Measurements from ENCODE around the gene PPP2R1A. TPM values are rescaled to one million over a fixed set of nuclear protein-coding genes. Genes with fewer than 3 reads are reported as not detected.
A peak's percentile ranks its signal among the peaks of the same experiment; 100 is the strongest.
"Not testable (repeated sequence)": the region's sequence is repeated elsewhere in the genome, so short reads cannot be mapped to it uniquely, and the experiment has no call there.

Gene PPP2R1A
- total and polyA plus RNA-seq, 7 donors = 108 to 163 (median 132) TPM

- TF ChIP-seq, protein P1, sequence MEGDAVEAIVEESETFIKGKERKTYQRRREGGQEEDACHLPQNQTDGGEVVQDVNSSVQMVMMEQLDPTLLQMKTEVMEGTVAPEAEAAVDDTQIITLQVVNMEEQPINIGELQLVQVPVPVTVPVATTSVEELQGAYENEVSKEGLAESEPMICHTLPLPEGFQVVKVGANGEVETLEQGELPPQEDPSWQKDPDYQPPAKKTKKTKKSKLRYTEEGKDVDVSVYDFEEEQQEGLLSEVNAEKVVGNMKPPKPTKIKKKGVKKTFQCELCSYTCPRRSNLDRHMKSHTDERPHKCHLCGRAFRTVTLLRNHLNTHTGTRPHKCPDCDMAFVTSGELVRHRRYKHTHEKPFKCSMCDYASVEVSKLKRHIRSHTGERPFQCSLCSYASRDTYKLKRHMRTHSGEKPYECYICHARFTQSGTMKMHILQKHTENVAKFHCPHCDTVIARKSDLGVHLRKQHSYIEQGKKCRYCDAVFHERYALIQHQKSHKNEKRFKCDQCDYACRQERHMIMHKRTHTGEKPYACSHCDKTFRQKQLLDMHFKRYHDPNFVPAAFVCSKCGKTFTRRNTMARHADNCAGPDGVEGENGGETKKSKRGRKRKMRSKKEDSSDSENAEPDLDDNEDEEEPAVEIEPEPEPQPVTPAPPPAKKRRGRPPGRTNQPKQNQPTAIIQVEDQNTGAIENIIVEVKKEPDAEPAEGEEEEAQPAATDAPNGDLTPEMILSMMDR (IDR thresholded peaks at IDR 0.05) = no peak
- TF ChIP-seq POLR2A (IDR thresholded peaks at IDR 0.05) (no peak), POLR2AphosphoS5 (IDR thresholded peaks at IDR 0.05) (no peak), EP300 (IDR thresholded peaks at IDR 0.05) (no peak)
- Histone ChIP-seq H3K4me1 (no peaks in the 10 kb centered on the region), H3K4me3 (no peak overlapping the region), H3K27me3 (no peaks in the 10 kb centered on the region), H3K9me3 (no peaks in the 10 kb centered on the region), H3K27ac (no peak overlapping the region), H3K36me3 (no peaks in the 10 kb centered on the region)
- no peak for DNase-seq
- WGBS, 2 donors = 86 to 88% methylated on average over 12 of the region's 12 CpGs
- intact Hi-C loops (cut with DNase I) = no loop called here
Measured at GRCh38 chr19:52244021-52244420, 54.2 kb downstream of the PPP2R1A start.

GRCh38 chr19:52248241-52248640 is 58.4 kb downstream of the PPP2R1A start:
- TF ChIP-seq, protein P1 (IDR thresholded peaks at IDR 0.05) = peak; percentile 19 to 51 (median 24)
- no peak for TF ChIP-seq EP300 (IDR thresholded peaks at IDR 0.05)
- H3K36me3 ChIP-seq = no peaks in the 10 kb centered on the region
- no peaks in the 10 kb centered on the region for H3K4me1 ChIP-seq
- H3K4me3 ChIP-seq = no peak overlapping the region
- no peaks in the 10 kb centered on the region for H3K9me3 ChIP-seq
- 14 to 15% methylated on average over 6 of the region's 6 CpGs for WGBS, 2 donors
- H3K27ac ChIP-seq = no peak overlapping the region
- no peak for DNase-seq
- no peaks in the 10 kb centered on the region for H3K27me3 ChIP-seq
- intact Hi-C loops (cut with DNase I) = loop anchor here (5.0 kb wide), 1 partner anchor 499 kb away; no protein-coding TSS in a partner anchor

DNA sequence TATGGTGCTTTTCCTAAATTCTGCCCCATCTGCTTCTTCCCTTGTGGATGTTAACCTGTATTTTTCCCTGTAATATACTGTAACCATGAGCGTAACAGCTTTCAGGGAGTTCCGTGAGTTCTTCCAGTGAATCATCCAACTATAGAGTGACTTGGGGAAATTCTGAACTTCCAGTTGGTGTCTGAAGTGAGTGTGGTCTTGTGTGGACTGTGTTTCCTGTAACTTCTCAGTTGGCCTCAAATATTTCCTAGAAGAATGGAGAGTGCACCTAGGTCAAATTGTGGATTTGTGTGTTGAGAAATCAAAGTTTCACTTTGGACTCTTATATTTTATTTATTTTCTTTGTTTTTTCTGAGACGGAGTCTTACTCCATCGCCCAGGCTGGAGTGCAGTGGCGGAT is 68.6 kb downstream of the PPP2R1A start:
- no peak overlapping the region for H3K4me3 ChIP-seq
- H3K4me1 ChIP-seq = no peaks in the 10 kb centered on the region
- H3K36me3 ChIP-seq = no peaks in the 10 kb centered on the region
- WGBS, 2 donors = 94 to 97% methylated on average over 5 of the region's 5 CpGs
- TF ChIP-seq POLR2A (IDR thresholded peaks at IDR 0.05) = no peak
- TF ChIP-seq, protein P1 (IDR thresholded peaks at IDR 0.05) = no peak
- TF ChIP-seq POLR2AphosphoS5 (IDR thresholded peaks at IDR 0.05) = no peak
- no peak for TF ChIP-seq EP300 (IDR thresholded peaks at IDR 0.05)
- intact Hi-C loops (cut with DNase I) = no loop called here
- no peaks in the 10 kb centered on the region for H3K9me3 ChIP-seq
- DNase-seq = no peak
- H3K27ac ChIP-seq = no peak overlapping the region
- H3K27me3 ChIP-seq = no peaks in the 10 kb centered on the region

GRCh38 chr19:52265556-52265955 is 75.7 kb downstream of the PPP2R1A start:
- WGBS, 2 donors = 85 to 89% methylated on average over 6 of the region's 6 CpGs
- not testable (repeated sequence) for H3K4me1 ChIP-seq, DNase-seq, H3K27me3 ChIP-seq, H3K27ac ChIP-seq, H3K36me3 ChIP-seq, H3K4me3 ChIP-seq, H3K9me3 ChIP-seq
- intact Hi-C loops (cut with DNase I) = loop anchor here (5.0 kb wide), 1 partner anchor 72 kb away; the partner anchor contains the start of gene ZNF610

GRCh38 chr19:52269338-52270261 is 79.7 kb downstream of the PPP2R1A start, which contains the start of gene ZNF766:
Gene ZNF766 (plus strand): TSS chr19:52269587. CDS start chr19:52269614, 27 bp downstream.
- Histone ChIP-seq H3K36me3 (peaks cover 0 to 4% (median 0%) of the 10 kb centered on the region in 4 donors), H3K27ac (peak within 1 kb of the TSS; percentile 95 to 100 (median 98)), H3K9me3 (peaks cover 0 to 3% (median 0%) of the 10 kb centered on the region in 4 donors), H3K27me3 (no peaks in the 10 kb centered on the region), H3K4me1 (peaks cover 0 to 22% (median 19%) of the 10 kb centered on the region in 4 donors), H3K4me3 (peak within 1 kb of the TSS; percentile 69 to 100 (median 94))
- 0% methylated on average over 70 of the region's 70 CpGs for WGBS, 2 donors
- intact Hi-C loops (cut with DNase I) = loop anchor here (1.0 to 5.0 kb wide), 2 partner anchors 27 to 68 kb away; partner anchors contain the start of gene ZNF610
- DNase-seq = peak; percentile 99
- TF ChIP-seq POLR2AphosphoS5 (IDR thresholded peaks at IDR 0.05) (peak; percentile 93 to 97 (median 96)), EP300 (IDR thresholded peaks at IDR 0.05) (no peak), POLR2A (IDR thresholded peaks at IDR 0.05) (peak; percentile 78 to 82)
- TF ChIP-seq, protein P1 (IDR thresholded peaks at IDR 0.05) = no peak
